Tibial nerve (tissue), 4 donors: Measurements from ENCODE around the gene CAMK1. TPM values are rescaled to one million over a fixed set of nuclear protein-coding genes. Genes with fewer than 3 reads are reported as not detected.
A peak's percentile ranks its signal among the peaks of the same experiment; 100 is the strongest.

Experiments used
- DNase-seq, 2 donors: peaks; one replicate each; pipeline ENCODE4 v3.0.0-alpha.2; 2019; ENCODE audit warnings: low spot score in 2 of 2
- H3K27ac ChIP-seq, 4 donors: fragments of 200-600 bp; sonication (generic) in 3 of 4; one replicate each; pipeline ENCODE4 v1.5.1; 2017 to 2019; ENCODE audit warnings: mild to moderate bottlenecking in 1 of 4
- H3K27me3 ChIP-seq, 2 donors: fragments of 200-600 bp; sonication (generic) in 1 of 2; one replicate each; pipeline versions ENCODE4 v1.5.1 to v1.6.0; 2017 to 2019
- H3K36me3 ChIP-seq, 3 donors: fragments of 200-600 bp; sonication (generic); one replicate each; pipeline ENCODE4 v1.5.1; 2018 to 2019
- H3K4me1 ChIP-seq, 4 donors: fragments of 200-600 bp; sonication (generic) in 3 of 4; one replicate each; pipeline ENCODE4 v1.5.1; 2017 to 2019
- H3K4me3 ChIP-seq, 4 donors: fragments of 200-600 bp; sonication (generic) in 3 of 4; one replicate each; pipeline ENCODE4 v1.5.1; 2017 to 2019; ENCODE audit warnings: mild to moderate bottlenecking in 1 of 4, moderate library complexity in 1 of 4
- H3K9me3 ChIP-seq, 4 donors: fragments of 200-600 bp; sonication (generic) in 3 of 4; one replicate each; pipeline ENCODE4 v1.5.1; 2017 to 2019
- EP300 ChIP-seq, 2 donors: sonication (generic); formaldehyde crosslinking; IDR thresholded peaks; one replicate each; pipeline ENCODE4 v1.6.1; 2017; ENCODE audit warnings: antibody characterized with exemption in 2 of 2, mild to moderate bottlenecking in 1 of 2
- POLR2A ChIP-seq, 2 donors: fragments of 450-650 bp; IDR thresholded peaks; one replicate each; pipeline ENCODE4 v1.6.1; 2017; ENCODE audit warnings: antibody characterized with exemption in 2 of 2, mild to moderate bottlenecking in 2 of 2, moderate library complexity in 2 of 2
- WGBS, 2 donors: methylation state at CpG; one replicate each; pipeline ENCODE4 v1.1.5; 2018; 5-methylcytosine and 5-hydroxymethylcytosine counted together
- total RNA-seq, 4 donors: library from RNA; depleted of rRNA; stranded (reverse); fragments of >200 nt; gene quantifications; one replicate each; pipeline ENCODE4 v1.1.0, GENCODE V29; 2016
- TF ChIP-seq, protein P1 (sequence below), 5 experiments: fragments of 200-600 bp in 3 of 5; fragments of 450-650 bp in 2 of 5; sonication (generic) in 3 of 5; IDR thresholded peaks; one replicate each; pipeline ENCODE4 v1.5.1; 2016 to 2019; ENCODE audit warnings: antibody characterized with exemption in 5 of 5, mild to moderate bottlenecking in 3 of 5, moderate library complexity in 2 of 5

CAMK1 gene
- total RNA-seq, 4 donors from 2014 or later: 60.3 to 94.8 (median 72.2) TPM

DNA sequence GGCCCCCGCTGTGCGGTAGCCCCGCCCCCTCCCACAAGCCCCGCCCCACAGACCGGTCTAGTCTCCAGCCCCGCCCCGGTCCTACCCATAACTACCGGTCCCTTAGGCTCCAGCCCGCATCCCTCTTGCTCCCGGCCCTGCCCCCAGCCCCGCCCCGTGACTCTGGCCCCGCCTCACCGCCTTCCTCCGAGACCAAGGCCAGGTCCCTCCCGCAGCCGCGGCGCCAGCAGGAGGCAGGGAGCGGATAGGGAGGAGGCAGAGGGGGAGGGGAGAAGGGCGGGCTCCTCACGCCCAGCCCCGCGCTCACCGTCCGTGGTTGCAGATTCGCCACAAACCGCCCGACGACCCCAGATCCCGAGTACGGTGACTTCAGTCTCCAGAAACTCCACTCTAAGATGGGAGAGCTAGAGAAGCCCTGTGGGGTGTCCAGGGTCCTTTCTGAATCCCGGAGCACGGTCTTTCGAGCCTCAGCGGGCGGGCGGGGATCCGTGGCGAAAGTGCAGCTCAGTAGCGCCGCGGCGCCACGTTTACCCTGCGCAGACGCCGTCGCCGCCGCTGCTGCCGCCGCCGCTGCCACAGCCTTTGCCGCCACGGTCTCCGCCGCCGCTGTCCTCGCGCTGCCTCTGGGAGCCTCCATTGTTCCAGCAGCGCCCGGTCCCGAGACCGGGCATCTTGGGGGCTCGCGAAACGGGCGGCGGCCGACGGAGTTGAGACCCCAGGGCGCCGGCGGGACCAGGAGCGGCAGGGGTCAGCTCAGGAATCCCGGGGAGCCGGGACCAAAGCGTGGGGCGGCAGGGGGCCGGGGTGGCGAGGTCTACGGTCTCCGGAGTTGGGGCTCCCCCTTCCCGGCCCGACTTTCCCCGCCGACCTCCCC is 38.3 kb downstream of the CAMK1 start, which contains the start of gene BRPF1:
TSS of gene BRPF1 (plus strand) at position 530 of the 874 bp plus-strand sequence. CDS start 2,406 bp downstream, outside the sequence.
- Histone ChIP-seq H3K27me3 (no peaks in the 10 kb centered on the region), H3K4me3 (peak within 1 kb of the TSS; percentile 71 to 100 (median 94)), H3K9me3 (no peaks in the 10 kb centered on the region), H3K4me1 (peaks cover 0 to 44% (median 20%) of the 10 kb centered on the region in 4 donors), H3K27ac (peak within 1 kb of the TSS; percentile 92 to 96 (median 94)), H3K36me3 (peaks cover 0 to 21% (median 0%) of the 10 kb centered on the region in 3 donors)
- TF ChIP-seq, protein P1, sequence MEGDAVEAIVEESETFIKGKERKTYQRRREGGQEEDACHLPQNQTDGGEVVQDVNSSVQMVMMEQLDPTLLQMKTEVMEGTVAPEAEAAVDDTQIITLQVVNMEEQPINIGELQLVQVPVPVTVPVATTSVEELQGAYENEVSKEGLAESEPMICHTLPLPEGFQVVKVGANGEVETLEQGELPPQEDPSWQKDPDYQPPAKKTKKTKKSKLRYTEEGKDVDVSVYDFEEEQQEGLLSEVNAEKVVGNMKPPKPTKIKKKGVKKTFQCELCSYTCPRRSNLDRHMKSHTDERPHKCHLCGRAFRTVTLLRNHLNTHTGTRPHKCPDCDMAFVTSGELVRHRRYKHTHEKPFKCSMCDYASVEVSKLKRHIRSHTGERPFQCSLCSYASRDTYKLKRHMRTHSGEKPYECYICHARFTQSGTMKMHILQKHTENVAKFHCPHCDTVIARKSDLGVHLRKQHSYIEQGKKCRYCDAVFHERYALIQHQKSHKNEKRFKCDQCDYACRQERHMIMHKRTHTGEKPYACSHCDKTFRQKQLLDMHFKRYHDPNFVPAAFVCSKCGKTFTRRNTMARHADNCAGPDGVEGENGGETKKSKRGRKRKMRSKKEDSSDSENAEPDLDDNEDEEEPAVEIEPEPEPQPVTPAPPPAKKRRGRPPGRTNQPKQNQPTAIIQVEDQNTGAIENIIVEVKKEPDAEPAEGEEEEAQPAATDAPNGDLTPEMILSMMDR (IDR thresholded peaks at IDR 0.05): peak in 2 of 5 experiments; percentile 21 to 59
- TF ChIP-seq POLR2A (IDR thresholded peaks at IDR 0.05) (peak in 1 of 2 donors; percentile 33), EP300 (IDR thresholded peaks at IDR 0.05) (peak; percentile 35 to 76)
- WGBS, 2 donors: 1 to 2% methylated on average over 28 to 56 of the region's 88 CpGs
- peak; percentile 99 to 100 for DNase-seq

DNA sequence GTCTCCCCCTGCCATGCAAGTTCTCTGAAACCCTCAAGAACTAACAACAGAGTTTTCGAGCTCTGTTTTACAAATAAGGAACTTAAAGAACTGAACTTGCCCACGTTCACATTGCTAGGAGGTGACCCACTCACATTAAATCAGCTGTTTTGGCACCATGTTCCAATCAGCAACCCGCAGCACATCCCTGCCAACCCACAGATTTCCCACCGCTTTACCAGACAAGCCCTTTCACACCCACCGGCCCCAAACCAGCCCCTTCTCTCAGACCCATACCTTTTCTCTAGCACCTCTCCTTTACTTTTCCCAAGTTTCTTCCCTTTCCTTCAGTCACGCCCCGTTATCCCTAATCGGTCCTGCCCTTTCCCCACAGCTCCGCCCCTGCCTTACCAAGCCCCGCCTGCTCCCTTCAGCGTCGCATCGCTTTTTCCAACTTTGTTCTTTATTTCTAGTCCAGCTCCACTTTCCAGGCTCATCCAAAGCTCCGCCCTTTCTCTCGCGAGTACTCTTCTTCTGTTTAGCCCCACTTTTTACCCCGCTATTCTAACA is 39.0 kb downstream of the CAMK1 start:
- Histone ChIP-seq H3K4me3 (peak overlapping the region; percentile 62 to 100 (median 82)), H3K36me3 (peaks cover 0 to 17% (median 0%) of the 10 kb centered on the region in 3 donors), H3K9me3 (no peaks in the 10 kb centered on the region), H3K27me3 (no peaks in the 10 kb centered on the region), H3K4me1 (peaks cover 0 to 44% (median 20%) of the 10 kb centered on the region in 4 donors), H3K27ac (peak overlapping the region; percentile 52 to 96 (median 94))
- TF ChIP-seq EP300 (IDR thresholded peaks at IDR 0.05): no peak
- TF ChIP-seq, protein P1 (IDR thresholded peaks at IDR 0.05): no peak
- TF ChIP-seq POLR2A (IDR thresholded peaks at IDR 0.05): no peak
- no peak for DNase-seq
- 1 to 2% methylated on average over 16 of the region's 17 CpGs for WGBS, 2 donors

DNA sequence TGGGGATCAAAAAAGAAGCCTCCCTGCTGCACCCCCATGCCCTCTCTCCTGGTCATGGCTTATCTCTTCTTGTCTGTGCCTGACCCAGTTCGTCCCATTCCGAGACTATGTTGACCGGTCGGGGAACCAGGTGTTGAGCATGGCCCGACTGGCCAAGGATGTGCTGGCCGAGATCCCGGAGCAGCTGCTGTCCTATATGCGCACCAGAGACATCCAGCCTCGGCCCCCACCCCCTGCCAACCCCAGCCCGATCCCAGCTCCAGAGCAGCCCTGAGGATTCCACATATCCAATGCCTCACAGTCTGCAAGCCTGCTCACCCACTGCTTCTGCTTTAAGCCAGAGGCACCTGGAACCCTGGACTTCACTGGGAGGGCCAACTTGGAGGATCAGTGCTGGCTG is 40.3 kb downstream of the CAMK1 start:
- Histone ChIP-seq H3K36me3 (peaks cover 0 to 5% (median 0%) of the 10 kb centered on the region in 3 donors), H3K27me3 (no peaks in the 10 kb centered on the region), H3K4me1 (peaks cover 0 to 34% (median 20%) of the 10 kb centered on the region in 4 donors), H3K4me3 (no peak overlapping the region), H3K27ac (no peak overlapping the region), H3K9me3 (no peaks in the 10 kb centered on the region)
- 92 to 94% methylated on average over 10 of the region's 10 CpGs for WGBS, 2 donors
- no peak for DNase-seq
- TF ChIP-seq, protein P1 (IDR thresholded peaks at IDR 0.05): no peak
- TF ChIP-seq POLR2A (IDR thresholded peaks at IDR 0.05) (no peak), EP300 (IDR thresholded peaks at IDR 0.05) (no peak)

- WGBS, 2 donors: 93 to 95% methylated on average over 2 of the region's 2 CpGs
- TF ChIP-seq, protein P1 (IDR thresholded peaks at IDR 0.05): no peak
- TF ChIP-seq EP300 (IDR thresholded peaks at IDR 0.05) (no peak), POLR2A (IDR thresholded peaks at IDR 0.05) (no peak)
- Histone ChIP-seq H3K27me3 (no peaks in the 10 kb centered on the region), H3K9me3 (no peaks in the 10 kb centered on the region), H3K27ac (no peak overlapping the region), H3K4me3 (no peak overlapping the region), H3K4me1 (peaks cover 0 to 17% (median 10%) of the 10 kb centered on the region in 4 donors), H3K36me3 (no peaks in the 10 kb centered on the region)
- no peak for DNase-seq
These were observed 42.0 kb downstream of the CAMK1 start for GRCh38 chr3:9727743-9728142.
